ENCODE measurements around the gene SETD5.
A peak's percentile ranks its signal among the peaks of the same experiment; 100 is the strongest.
"Not testable (repeated sequence)": the region's sequence is repeated elsewhere in the genome, so short reads cannot be mapped to it uniquely, and the experiment has no call there.

The SETD5 gene

GRCh38 chr3:9467451-9467850, 70.0 kb downstream of the SETD5 start:
- no peak for DNase-seq (ENCODE audit: low read depth in 2 of 2)

GRCh38 chr3:9468460-9468859, 71.0 kb downstream of the SETD5 start:
- no peak for DNase-seq (ENCODE audit: low read depth in 2 of 2)

GRCh38 chr3:9469986-9470385, 72.6 kb downstream of the SETD5 start:
- DNase-seq (ENCODE audit: low read depth in 2 of 2), result no peak

- DNase-seq (ENCODE audit: low read depth in 2 of 2), result no peak
Measured at GRCh38 chr3:9473496-9474065, 76.2 kb downstream of the SETD5 start.

GRCh38 chr3:9474482-9474881, 77.1 kb downstream of the SETD5 start:
- DNase-seq (ENCODE audit: low read depth in 2 of 2), result no peak

GRCh38 chr3:9476935-9477334, 79.5 kb downstream of the SETD5 start:
- no peak for DNase-seq (ENCODE audit: low read depth in 2 of 2)

GRCh38 chr3:9480265-9480664, 82.8 kb downstream of the SETD5 start:
- DNase-seq (ENCODE audit: low read depth in 2 of 2), result no peak

GRCh38 chr3:9485248-9485647, 87.8 kb downstream of the SETD5 start:
- DNase-seq (ENCODE audit: low read depth in 2 of 2), result no peak

GRCh38 chr3:9491506-9491905, 94.1 kb downstream of the SETD5 start:
- DNase-seq (ENCODE audit: low read depth in 2 of 2), result no peak

- not testable (repeated sequence) for DNase-seq (ENCODE audit: low read depth in 2 of 2)
Measured at GRCh38 chr3:9494036-9494435, 96.6 kb downstream of the SETD5 start.

GRCh38 chr3:9496893-9497292, 99.5 kb downstream of the SETD5 start:
- no peak for DNase-seq (ENCODE audit: low read depth in 2 of 2)

- DNase-seq (ENCODE audit: low read depth in 2 of 2), result no peak
Measured at GRCh38 chr3:9497821-9498565, 100.6 kb downstream of the SETD5 start.

- no peak for DNase-seq (ENCODE audit: low read depth in 2 of 2)
Measured at GRCh38 chr3:9498781-9499180, 101.4 kb downstream of the SETD5 start.

GRCh38 chr3:9499455-9500107, 102.2 kb downstream of the SETD5 start:
- DNase-seq (ENCODE audit: low read depth in 2 of 2), result no peak

GRCh38 chr3:9500108-9501050, 103.0 kb downstream of the SETD5 start:
- DNase-seq (ENCODE audit: low read depth in 2 of 2), result peak; percentile 33 to 62

GRCh38 chr3:9501226-9501625, 103.8 kb downstream of the SETD5 start:
- no peak for DNase-seq (ENCODE audit: low read depth in 2 of 2)

- DNase-seq (ENCODE audit: low read depth in 2 of 2), result peak; percentile 39 to 69
Measured at GRCh38 chr3:9503283-9503682, 105.9 kb downstream of the SETD5 start.

- DNase-seq (ENCODE audit: low read depth in 2 of 2), result no peak
Measured at GRCh38 chr3:9507586-9508578, 110.5 kb downstream of the SETD5 start.

GRCh38 chr3:9508781-9509180, 111.4 kb downstream of the SETD5 start:
- no peak for DNase-seq (ENCODE audit: low read depth in 2 of 2)

- DNase-seq (ENCODE audit: low read depth in 2 of 2), result no peak
Measured at GRCh38 chr3:9512456-9513045, 115.1 kb downstream of the SETD5 start.
